Epidermal melanocyte (primary cell): Measurements from ENCODE around the gene SYK.

Experiments
- DNase-seq: peaks from one replicate; pipeline ENCODE4 v3.0.0; 2011; ENCODE audit warnings: low spot score; ENCODE audit not compliant: insufficient read length

Gene SYK

DNA sequence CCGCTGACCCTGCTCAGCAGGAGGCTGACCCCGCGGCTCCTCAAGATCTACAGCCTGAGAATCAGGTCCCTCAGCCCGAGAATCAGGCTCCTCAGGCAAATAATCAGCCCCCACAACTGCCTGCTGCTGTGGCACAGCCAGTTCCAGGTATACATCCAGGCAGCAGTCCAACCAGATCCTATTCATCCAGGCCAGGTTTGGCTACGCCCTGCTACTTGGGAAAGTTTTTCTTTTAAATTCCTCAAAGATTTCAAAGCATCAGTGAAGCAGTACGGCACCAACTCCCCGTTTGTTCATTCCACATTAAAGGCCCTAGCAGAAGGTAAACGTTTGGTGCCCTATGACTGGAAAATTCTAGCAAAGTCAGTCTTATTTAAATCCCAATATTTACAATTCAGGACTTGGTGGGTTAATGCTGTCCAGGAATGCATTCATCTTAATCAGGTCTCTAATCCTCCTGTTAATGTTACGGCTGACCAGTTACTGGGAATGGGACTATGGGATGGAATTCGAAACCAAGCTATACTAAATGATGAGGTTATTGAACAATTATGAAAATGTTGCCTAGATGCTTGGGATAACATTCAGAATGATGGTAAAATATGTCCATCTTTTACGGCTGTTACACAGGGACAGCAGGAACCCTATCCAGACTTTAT lies 102.3 kb downstream of the SYK start:
- no peak for DNase-seq

DNA sequence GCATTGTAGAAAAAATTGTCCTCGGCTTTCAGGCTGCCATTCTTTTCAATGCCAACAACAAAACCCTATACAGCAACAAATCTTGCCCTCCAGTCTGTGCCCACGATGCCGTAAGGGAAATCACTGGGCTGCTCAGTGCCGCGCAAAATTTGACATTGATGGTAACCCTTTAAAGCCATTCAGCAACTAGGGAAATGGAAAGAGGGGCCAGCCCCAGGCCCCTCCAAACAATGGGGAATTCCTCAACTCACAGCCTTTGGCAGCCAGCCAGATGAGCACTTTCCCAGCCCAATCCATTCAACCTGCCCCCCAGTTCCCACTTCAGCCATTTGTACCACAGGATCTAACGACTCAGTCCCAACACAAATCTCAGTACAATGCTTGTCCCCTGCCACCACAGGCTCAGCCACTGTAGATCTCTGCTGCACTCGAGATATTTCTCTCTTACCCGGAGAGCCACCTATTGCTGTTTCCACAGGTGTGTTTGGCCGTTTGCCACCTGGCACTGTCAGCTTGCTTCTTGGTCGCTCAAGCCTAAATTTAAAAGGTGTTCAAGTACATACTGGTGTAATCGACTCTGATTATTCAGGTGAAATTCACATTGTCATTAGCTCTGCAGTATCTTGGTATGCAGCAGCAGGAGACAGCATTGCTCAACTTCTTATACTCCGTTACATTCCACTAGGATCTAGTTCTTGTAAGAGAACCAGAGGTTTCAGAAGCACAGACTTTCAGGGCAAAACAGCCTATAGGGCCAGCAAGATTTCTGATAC lies 103.3 kb downstream of the SYK start:
- DNase-seq, result no peak

DNA sequence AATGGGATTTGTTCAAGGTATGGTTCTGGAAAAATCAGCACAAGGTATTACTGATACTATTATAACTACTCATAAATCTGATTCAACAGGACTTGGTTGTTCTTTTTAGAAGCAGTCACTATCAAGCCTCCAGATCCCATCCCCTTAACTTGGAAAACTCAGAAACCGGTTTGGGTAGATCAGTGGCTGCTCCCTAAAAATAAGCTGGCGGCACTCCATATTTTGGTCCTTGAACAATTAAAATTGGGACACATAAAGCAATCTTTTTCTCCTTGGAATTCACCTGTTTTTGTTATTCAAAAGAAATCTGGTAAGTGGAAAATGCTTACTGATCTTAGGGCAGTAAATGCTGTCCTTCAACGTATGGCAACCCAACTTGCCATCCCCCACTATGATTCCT lies 104.2 kb downstream of the SYK start:
- no peak for DNase-seq

DNA sequence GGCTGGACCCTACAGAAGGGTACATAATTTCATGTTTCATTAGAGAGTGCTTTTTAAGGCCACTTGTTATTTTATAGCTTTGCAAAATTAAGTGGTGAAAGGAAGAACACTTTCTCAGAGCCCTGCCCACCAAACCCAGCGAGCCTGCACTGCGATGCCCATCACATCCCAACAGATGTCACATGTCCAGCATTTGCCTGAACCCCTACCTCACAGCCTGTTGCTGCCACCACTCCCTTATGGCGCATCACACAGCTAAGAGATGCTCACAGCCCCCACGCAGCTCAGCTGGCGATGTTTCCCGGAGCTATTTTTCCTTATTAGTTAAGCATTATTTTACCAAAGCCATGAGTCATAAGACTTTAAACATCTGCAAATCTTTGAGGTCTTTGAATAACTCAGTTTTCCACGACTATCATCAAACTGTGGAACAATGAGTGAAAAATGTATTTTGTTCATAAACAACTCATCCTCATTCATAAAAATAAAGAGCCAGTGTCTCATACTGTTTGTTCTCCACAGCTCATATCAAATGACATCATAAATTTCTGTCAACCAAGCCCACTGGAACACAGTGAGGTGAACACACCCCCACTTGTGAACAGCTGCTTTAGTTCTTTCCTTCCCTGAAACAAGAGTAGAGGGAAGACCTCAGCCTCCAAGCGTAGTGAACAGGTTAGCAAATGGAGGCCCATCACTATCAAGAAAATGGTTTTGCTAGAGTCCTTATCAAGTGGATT lies 104.9 kb downstream of the SYK start:
- no peak for DNase-seq

DNA sequence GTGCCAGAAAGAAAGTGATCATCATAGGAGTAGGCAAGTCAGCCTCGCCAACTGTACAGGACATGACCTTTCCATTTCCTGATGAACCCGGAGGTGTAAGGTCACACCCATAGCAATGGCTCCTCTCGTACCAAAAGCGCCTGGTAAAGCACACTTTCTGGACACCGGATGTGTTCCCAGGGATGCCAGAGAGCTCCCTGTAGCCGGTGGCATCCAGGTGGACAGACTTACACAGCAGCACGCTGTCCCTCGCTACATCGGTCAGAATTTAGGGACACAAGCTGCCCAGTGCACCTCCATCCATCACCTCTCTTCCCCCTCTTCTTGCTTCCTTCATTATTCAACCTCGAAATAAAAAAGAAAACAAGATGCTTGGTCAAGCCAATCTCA lies 105.4 kb downstream of the SYK start:
- DNase-seq, result no peak

DNA sequence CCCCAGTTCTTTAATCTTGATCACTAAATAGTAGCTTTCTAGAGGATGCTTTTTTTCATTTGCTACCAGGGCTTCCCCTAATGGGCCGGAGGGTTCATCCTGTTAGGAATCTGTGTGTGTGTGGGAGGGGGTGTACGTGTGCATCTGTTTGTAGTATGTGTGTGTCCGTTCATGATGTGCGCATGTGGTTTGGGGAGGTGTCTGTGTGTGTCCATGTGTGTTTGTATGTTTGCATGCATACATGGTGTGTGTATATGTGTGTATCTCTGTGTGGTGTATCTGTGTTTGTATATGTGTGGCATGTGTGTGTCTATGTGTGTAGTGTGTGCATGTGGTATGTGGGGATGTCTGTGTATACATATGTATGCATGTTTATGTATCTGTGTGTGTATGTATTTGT lies 106.2 kb downstream of the SYK start:
- no peak for DNase-seq

DNA sequence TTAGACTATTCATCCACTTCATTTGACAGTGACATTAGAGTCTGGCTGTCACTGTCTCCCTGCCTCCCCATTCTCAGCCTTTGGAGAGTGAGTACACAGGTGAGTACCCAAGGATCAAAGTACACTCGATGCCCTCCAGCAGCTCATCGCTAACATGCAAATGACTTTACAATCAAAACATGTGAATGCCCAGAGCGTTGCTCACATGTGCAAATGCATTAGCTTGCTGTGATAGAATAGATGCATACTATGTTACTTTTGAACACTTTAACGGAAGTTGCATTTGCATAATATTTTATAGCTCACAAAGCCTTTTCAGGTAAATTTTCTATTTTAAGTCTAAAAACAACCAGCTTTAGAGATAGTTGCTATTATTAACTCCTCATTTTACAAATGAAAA lies 107.6 kb downstream of the SYK start:
- DNase-seq, result no peak

DNA sequence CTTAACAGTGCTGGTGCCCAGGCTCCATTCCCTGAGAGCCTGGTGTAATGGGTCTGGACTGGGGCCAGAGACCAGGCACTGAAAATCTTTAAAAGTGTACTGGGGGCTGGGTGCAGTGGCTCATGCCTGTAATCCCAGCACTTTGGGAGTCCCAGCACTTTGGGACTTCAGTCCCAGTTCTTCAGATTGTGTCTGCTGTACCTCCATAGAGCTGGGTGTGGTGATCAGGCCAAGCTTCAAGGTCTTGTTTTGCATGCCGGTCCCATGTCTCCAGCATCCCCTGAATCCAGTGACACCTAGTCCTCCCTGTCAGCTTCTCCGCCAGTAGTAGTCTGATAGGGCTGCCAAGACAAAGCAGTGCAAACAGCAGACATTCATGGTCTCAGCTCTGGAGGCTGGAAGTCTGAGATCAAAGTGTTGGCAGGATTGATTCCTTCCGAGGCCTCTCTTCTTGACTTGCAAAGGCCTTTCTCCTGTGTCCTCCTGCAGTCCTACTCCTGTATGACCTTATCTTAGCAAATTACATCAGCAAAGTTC lies 108.2 kb downstream of the SYK start:
- DNase-seq, result no peak

DNA sequence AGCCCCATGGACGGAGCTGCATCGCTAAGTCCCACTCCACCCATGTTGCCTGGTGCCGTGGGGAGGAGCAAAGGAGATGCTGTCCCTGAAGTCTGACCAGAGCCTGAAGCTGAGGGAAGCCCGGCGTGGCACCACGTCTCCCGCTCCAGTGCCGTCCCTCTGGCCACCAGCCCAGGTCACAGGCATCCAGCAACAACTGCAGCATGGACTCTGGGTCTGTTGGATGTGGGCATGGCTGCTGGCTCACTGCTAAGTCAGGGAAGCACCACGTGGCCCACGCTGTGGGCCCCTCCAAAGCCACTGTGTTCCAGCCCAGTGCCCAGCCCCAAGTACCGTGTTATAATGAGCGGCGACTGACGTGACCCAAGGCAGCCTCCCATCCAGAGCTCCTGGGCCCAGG lies 112.6 kb downstream of the SYK start:
- no peak for DNase-seq

DNA sequence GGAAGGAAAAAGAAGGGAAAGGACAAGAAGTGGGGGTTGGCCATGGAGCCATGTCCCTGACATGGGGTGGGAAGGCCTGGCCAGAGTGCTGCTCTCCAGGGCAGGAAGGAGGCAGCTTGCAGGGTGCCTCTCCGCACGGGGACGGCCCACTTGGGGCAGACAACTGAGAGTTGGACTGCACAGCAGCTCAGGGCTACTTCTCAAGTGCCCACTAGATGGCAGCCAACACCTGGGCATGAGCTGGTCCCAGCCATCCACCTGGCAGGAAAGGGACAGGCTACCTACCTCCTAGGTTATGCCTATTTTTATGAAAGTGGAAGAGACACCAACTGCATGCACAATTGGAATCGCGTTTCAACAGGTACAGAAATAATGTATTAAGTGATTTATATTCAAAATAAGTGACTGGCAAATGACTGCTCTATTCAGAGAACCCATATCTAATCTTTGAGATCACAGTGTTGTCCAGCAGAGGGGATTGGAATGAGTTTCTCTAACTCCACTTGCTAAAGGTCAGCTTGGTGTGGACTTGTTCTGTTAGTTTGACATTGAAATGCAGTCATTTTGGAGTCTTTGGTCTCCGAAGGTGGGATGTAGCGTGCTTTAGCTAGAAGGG lies 113.4 kb downstream of the SYK start:
- DNase-seq, result peak; percentile 81

DNA sequence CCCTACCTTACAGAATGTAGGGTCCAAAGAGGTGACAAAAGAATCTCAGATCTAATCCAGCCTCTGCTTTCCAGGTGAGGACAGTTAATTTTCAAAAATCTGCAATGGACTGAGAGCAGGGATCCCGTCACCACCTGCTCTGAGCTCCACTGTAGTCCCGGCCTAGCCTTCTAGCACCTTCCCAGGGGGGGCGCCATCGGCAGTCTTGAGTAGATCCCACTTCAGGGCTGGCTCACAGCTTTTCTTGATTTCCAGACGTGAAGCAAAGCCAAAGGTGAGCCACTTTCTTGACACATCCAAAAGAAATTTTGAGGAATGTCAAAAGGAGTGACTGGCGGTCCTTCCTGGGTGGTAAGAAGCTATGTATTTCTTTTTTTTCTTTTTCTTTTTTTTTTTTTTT lies 114.1 kb downstream of the SYK start:
- no peak for DNase-seq

DNA sequence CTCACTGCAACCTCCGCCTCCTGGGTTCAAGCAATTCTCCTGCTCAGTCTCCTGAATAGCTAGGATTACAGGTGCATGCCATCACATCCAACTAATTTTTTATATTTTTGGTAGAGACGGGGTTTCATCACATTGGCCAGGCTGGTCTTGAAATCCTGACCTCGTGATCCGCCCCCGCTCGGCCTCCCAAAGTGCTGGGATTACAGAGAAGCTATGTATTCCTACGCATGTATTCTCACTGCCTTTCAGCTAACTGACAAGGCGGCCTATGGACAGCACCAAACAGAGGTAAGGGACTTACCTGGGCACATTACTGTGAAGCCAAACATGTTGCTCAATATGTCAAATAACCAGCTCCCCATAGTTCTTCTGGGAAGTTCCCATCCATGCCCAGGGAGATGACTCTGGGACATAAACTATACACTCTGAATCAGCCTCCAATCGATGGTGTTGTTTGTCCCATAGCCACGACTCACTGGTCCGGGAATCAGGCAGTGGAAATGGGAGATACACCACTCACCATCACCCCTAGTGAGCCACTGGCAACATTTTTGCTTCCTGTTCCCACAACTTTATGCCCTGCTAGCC lies 114.6 kb downstream of the SYK start:
- no peak for DNase-seq

DNA sequence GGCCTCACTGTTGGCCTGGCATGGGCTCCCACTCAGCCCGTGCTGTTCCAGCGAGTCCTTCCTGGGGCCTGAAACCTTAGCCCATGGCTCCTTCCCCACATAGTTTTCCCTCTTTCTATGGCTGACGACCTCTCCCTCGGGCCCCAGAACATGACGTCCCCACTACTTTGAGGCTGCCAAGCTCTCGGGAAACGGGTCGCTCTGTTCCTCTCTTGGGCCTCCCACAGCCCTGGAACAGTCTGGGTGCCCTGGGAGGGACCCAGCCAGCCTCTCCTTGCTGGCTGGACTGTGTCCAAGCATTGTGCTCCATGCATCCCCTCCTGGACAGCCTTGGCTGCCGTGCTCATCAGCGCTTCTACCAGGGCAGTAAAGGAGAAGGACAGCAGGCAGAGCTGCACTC lies 118.3 kb downstream of the SYK start:
- DNase-seq, result no peak

DNA sequence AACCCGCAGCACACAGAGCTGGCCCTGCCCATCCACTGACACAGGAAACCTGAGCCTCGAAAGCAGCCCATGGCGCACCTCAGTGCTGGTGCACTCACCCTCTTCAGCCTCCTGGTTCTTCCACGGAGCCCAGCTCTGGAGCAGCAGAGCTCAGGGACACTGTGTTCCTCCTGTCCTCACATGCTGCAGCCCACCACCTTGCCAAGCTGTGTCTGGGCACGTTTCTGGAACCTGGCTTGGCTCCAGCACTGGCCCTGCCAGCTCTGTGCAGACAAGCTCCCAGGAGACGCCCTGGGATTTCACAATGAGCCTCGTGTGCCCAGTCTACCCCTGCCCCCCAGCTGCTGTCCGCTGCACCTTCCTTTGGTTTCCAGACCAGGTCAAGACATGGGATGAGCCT lies 119.5 kb downstream of the SYK start:
- no peak for DNase-seq

DNA sequence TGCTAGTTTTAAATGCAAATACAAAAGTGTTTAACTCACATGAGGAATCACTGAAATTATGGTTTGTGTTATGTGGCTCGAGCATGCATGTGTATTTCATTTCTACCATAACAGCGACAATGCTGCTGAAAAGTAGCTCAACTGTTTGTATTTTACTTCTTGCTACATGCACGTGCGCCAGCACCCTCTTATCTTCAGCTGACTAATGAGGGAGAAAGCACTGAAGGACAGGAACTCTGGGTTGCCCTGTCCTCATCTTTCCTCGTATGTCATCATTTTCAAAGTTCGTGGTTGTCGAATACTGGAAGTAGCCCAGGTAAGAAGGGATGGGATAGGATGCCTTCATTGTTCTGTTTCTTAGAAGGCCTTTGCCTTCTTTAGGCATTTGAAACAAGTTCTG lies 120.3 kb downstream of the SYK start:
- DNase-seq, result no peak

DNA sequence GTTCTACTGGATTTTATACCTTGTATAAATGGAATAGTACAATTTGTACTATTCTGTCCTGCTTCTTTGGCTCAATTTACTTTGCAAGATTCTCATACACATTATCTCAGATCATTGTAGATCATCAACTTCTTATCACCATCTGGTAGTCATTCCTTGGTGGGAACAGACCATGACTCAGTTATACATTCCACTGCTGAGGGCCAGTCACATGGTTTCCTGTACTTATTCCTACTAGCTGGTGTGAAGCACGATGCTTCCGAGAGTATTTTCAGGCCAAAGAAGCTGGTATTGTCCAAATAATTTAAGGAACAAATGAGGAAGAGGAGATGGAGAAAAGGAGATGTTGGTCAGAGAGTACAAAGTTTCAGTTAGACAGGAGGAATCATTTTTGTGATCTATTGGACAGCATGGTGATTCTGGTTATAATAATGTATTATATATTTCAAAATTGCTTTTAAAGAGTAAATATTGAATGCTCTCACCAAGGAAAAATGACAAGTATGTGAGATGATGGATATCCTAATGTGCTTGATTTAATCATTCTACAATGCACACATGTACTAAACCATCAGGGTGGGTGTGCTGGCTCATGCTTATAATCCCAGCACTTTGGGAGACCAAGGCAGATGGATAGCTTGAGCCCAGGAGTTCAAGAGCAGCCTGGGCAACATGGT lies 124.1 kb downstream of the SYK start:
- no peak for DNase-seq

DNA sequence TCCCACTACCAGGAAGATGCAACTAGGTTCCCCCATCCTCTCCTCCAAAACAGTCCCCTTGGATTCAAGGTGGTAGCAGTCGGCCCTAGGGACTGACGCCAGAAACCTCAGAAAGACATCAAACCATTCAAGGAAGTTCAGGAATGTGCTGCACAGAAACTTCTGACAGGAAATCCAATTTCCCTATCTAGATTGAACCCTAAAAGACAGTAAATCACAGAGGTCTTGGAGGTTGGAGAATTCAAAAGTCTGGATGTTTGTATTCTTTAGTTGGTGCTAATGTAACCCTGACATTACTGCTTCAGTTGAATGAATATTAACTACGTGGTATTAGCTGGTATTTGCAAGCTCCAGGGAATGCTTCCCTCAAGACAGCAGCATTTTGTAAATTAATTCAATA lies 125.3 kb downstream of the SYK start:
- no peak for DNase-seq

DNA sequence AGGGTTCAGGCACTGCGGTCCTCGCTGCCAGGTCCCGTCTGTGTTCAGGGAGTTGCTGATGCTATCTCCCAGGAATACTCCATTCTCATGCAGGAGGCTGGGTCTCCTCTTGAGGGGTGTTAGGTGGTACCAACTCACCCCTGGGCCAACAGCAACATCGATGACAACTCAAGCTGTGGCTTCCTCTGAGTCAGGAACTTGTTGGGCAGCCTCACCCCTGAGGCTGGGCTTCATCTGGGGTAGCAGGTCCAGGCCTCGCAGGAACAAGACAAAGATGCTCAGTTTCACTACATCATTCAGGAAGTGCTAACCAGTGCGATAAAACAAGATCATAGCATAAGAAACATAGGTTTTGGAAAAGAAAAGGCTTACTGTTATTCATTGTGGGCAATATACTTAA lies 125.9 kb downstream of the SYK start:
- no peak for DNase-seq

DNA sequence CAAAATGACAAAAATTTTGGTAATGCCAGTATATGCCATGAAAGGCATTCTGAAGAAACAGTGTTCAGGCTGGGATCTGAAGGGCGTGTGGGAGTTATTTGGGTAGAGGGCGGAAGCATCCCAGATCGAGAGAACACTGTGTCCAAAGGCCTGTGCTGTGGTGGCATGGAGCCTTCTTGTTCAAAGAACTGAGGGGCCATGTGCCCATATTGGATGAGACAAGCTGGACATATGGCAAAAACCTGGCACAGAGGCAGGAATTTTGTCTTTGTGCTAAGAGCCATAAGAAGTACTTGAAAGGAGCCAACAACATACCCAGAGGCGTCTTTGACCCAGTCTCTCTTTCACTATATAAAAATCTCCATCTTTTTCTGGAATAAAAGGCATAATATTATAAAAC lies 128.0 kb downstream of the SYK start:
- DNase-seq, result no peak

DNA sequence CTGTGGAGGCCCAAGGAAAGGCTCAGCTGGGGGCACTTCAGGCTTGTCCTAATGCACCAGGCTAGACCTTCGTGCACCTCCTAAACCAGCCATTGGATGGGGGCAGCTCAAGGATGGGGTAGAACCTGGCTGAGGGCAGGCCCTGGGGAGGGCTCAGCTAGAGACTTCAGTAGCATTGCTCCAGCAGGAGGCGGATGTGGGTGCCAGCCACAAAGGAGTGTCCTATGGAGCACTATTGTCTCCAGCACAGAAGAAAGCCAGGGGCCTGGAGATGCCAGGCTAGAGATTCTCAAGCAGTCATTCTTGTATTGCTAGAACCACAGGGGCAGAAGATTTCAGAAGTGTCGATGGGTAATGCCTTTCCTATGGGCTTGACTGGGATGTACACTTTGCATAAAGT lies 131.8 kb downstream of the SYK start:
- no peak for DNase-seq

DNA sequence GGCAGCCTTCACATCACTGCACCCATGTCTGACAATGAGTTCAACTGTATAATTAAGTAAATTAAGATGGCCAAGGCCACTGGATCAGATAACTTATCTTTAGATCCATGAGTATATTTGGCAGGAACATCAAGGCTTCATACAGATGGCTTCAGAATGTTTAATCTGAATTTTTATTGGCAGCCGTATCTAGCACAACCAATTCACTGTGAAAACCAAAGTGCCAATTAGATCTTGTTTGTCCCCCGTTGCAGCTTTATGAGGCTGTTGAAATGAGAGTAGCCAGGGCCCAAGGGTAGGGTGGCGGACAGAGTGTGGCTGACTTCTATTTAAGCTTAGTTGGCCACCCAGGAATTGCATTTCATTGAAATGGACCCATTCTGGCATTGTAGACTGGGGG lies 137.7 kb downstream of the SYK start:
- no peak for DNase-seq
